ENCODE data around the gene SLC25A24.
"Not testable (repeated sequence)": the region's sequence is repeated elsewhere in the genome, so short reads cannot be mapped to it uniquely, and the experiment has no call there.

The SLC25A24 gene

DNA sequence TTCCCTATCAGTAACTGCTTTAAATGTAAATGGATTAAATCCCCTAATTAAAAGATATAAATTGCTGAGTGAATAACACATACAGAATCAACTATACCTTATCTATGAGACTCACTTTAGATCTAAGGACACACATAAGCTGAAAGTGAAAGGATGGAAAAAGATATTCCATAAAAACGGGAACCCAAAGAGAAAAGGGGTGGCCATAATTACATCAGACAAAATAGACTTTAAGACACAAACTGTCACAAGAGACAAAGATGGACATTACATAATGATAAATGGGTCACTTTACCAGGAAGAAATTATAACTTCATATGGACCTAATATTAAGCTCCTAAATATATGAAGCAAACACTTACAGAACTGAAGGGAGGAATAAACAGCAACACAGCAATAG lies 59.2 kb downstream of the SLC25A24 start:
- no peak for FAIRE-seq
- no peak for DNase-seq (ENCODE audit: low spot score)

DNA sequence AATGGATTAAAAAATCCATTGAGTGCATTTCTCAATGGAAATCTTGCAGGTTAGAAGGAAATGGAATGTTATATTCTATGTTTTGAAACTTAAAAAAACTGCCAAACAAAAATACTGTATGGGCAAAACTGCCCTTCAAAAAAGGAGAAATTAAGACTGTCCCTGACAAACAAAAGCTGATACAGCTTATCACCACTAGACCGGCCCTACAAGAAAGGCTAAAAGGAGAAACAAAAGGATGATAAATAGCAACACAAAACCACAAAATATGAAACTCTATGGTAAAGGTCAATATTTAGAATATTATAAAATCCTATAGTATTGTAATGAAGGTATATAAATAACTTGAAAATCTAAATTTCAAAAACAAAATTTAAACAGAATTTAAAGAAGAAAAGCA lies 60.0 kb downstream of the SLC25A24 start:
- no peak for FAIRE-seq
- no peak for DNase-seq (ENCODE audit: low spot score)

DNA sequence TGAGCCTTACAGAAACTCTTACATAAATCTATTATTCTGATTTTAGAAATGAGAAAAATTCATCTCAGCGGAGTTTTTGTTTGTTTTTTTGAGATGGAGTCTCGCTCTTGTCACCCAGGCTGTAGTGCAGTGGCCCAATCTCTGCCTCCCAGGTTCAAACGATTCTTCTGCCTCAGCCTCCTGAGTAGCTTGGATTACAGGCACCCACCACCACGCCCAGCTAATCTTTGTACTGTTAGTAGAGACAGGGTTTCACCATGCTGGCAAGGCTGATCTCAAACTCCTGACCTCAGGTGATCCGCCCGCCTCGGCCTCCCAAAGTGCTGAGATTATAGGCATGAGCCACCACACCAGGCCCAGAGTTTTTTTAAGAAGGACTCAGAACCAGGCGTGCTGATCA lies 60.6 kb downstream of the SLC25A24 start:
- DNase-seq (ENCODE audit: low spot score); FAIRE-seq: not testable (repeated sequence)

DNA sequence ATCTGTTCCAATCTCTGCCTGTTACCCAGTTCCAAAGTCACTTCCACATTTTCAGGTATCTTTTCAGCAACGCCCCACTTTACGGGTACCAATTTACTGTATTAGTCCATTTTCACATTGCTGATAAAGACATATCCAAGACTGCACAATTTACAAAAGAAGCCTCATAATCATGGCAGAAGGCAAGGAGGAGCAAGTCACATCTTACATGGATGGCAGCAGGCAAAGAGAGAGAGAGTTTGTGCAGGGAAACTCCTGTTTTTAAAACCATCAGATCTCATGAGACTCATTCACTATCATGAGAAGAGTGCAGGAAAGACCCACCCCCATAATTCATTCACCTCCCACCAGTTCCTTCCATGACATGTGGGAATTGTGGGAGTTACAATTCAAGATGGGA lies 67.0 kb downstream of the SLC25A24 start:
- not testable (repeated sequence) for DNase-seq (ENCODE audit: low spot score); FAIRE-seq

DNA sequence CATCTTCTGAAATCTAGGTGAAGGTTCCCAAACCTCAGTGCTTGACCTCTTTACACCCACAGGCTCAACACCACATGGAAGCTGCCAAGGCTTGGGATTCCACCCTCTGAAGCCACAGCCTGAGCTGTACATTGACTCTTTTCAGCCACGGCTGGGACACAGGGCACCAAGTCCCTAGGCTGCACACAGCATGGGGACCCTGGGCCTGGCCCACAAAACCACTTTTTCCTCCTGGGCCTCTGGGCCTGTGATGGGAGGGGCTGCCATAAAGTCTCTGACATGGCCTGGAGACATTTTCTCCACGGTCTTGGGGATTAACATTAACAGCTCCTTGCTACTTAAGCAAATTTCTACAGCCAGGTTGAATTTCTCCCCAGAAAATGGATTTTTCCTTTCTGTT lies 67.8 kb downstream of the SLC25A24 start:
- FAIRE-seq; DNase-seq (ENCODE audit: low spot score): not testable (repeated sequence)

DNA sequence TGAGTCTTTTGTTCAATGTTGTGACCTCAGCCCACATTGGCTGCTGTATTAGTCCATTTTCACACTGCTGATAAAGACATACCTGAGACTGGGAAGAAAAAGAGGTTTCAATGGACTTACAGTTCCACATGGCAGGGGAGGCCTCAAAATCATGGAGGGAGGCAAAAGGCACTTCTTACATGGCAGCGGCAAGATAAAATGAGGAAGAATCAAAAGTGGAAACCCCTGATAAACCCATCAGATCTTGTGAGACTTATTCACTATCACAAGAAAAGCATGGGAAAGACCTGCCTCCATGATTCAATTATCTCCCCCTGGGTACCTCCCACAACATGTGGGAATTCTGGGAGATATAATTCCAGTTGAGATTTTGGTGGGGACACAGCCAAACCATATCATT lies 68.9 kb downstream of the SLC25A24 start:
- not testable (repeated sequence) for DNase-seq (ENCODE audit: low spot score); FAIRE-seq

DNA sequence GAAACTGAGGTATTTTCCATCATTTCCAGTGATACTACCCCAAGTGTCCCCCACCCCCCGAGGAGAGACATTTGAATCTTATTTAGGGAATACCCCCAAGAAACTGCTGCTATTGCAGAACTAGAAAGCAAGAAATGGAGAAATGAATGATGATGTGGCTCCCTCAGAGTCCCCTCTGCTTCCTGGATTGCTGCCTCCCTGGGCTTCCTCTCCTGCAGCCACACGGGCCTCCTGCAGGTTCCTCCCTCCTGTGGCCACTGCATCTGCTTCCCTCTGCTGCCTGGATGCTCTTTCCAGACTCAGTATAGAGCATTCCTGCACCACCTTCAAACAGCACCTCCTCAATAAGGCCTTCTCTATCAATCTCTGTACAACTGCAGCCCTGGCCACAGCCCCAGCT lies 69.3 kb downstream of the SLC25A24 start:
- FAIRE-seq = no peak
- DNase-seq (ENCODE audit: low spot score) = no peak

DNA sequence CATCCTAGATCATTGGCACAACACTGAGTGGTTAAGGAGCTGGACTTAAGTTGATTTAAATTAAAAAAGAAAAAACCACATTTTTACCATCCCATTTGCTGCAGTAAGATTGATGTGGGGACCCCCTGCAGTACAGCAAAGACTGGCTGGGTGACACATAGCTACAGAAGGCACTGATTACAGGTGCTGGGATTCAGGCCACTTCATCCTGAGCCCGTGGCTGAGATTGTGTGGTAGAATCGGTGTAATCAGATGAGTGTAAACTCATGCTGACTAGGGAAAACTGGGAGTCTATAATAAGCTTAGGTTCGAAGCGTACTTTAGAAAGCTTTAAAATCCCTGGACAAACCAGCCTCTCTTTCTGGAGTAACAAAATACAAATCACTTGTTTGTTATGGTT lies 70.1 kb downstream of the SLC25A24 start:
- no peak for DNase-seq (ENCODE audit: low spot score)

DNA sequence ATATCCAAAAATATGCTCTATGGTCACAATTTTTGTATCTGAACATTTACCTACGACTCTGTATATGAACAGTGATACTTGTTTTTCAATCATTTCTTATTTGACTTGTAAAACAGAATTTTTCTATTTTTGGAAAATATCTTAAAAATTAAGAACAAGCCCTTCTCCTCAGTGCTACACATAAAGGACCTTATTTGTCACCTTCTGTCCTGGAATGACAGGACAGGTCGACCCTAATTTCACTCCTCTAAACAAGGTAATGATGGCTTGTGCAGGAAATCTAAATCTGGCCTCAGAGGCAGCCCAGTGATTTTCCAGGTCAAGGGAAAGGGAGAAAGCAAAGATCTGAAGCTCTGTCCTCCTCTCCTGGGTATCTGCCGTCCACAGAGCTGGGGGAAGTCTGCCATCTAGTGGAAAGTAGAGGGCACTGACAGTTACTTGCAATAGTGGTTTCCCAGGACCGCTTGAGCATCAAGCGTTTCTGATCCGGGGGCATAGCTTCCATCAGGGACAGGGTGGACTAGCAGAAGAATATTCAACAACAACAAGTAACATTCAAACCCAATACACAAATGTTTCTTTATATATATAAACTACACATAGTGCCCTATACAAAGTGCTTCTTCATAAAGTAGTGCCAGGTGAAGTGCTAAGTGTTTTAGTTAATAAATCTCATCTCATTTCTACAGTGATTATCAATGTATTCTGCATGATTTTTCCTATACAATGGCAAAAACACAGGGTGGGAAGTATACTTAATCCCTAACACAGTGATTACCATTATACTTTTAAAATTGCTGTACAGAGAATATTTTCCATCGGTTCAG lies 74.6 kb downstream of the SLC25A24 start:
- FAIRE-seq (no peak), DNase-seq (ENCODE audit: low spot score) (peak; percentile 76)

More for the DNA sequence above, 70.1 kb downstream of the SLC25A24 start:
- no peak for FAIRE-seq

DNA sequence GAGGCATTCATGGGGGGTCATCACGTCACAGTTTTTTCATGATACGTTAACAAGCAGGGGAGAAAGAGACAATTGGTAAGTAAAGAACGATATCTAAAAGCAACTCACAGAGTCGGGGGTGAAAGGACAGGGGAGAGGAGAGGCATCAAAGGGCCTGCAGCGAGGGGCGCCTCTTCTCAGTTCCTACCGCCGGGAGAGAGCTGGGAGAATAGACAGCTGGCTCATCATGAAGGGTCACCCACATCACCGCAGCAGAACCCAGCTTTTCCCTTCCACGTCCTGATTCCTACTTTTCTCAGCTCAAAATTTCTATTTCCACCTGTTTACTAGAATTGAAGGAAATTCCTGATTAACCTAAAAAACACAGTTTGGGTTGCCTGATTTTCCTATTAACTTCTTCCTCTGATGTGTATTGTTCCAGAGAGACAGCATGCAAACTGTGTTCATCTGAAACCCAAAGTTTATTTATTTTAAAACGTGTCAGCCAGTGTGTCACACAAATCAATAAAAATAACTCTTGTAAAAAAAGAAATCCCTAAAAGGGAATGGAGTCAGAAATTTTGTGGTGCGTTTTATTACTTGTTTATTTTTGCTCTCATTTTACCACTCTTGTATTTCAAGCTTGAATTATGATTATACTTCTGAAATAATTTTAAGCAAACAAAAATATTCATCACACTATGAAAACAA lies 75.4 kb downstream of the SLC25A24 start:
- FAIRE-seq (no peak), DNase-seq (ENCODE audit: low spot score) (no peak)

DNA sequence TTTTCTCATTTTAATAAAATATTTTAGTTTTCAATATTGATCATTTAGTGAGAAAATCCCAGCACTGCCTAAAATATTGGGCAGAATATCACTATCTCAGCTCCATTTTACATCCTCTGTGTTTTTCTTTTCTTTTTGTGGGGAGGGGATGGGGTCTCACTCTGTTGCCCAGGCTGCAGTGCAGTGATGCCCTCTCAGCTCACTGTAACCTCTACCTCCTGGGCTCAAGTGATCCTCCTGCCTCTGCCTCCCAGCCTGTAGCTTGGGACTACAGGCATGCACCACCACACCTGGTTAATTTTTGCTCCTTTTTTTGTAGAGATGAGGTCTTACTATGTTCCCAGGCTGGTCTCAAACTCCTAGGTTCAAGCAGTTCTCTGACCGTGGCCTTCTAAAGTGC lies 76.1 kb downstream of the SLC25A24 start:
- DNase-seq (ENCODE audit: low spot score) (no peak), FAIRE-seq (no peak)

DNA sequence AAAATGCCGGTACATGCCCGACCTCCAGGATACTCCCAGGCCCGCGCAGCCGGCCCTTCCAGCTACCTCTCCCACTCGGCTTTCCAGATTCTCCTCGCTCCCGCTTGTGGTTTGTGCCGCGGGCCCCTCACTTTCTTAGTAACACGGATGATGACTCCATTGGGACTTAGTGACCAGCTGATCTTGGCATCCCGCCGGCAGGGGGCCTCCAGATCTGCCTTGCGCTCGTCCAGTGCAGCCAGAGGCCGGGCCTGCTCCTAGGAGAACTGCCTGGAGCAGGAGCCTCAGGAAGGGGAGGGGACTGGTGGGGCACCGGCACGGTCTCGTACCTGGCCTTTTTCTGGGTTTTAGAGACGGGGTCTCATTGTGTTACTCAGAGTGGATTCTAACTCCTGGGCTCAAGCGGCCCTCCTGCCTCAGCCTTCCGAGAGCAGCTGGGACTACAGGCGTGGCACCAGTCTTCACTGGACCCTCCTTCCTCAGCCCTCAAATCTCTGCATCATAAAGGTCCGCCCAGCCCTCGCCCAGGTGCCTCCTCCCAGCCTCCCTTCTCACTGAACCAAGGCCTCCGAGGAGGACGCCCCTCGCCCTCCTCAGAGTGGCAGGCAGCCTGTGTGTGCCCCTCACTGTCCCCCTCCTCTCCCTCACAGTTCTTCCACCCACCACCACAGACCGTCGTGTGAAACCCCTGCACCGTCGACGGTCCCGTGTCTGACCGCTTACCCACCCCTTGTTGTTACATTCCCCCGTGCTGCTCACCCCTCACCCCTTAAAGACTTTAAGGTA lies 78.6 kb downstream of the SLC25A24 start:
- DNase-seq (ENCODE audit: low spot score) (no peak), FAIRE-seq (no peak)

DNA sequence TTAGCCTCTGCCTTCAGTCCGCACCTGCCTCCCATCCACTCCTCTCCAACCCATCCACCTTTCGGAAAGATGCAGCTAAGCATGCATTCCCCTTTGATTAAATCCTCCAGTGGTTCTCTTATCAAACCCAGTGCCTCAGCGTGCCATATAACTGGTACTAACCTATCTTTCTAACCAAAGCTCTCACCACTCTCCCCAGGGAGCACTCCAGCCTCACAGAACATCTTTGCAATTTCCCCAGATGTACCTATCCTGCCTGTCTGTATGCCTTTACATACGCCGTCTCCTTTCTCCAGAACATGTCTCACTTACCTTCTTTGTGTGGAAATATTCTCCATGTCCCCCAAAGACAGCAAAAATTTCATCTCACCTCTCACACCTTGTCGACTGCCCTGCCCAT lies 80.0 kb downstream of the SLC25A24 start:
- no peak for FAIRE-seq
- DNase-seq (ENCODE audit: low spot score) = no peak

DNA sequence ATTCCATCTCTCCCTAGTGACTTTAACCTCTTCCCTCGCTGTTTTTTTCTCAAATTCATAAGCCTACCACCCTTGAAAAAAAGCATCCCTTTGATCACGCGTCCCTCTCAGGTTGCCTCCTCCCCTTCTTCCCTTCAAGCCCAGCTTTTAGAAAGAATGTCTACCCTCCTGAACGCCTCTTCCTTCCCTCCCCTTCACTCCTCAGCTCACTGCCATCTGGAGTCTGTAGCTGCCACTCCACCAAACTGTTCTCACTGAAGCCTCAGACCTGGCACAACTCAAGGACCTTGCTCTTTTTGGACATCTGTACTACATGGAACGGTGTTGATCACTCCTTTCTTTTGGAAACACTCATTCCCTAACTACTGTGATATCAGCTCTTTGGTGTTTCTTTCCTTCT lies 80.6 kb downstream of the SLC25A24 start:
- DNase-seq (ENCODE audit: low spot score) (no peak), FAIRE-seq (no peak)

DNA sequence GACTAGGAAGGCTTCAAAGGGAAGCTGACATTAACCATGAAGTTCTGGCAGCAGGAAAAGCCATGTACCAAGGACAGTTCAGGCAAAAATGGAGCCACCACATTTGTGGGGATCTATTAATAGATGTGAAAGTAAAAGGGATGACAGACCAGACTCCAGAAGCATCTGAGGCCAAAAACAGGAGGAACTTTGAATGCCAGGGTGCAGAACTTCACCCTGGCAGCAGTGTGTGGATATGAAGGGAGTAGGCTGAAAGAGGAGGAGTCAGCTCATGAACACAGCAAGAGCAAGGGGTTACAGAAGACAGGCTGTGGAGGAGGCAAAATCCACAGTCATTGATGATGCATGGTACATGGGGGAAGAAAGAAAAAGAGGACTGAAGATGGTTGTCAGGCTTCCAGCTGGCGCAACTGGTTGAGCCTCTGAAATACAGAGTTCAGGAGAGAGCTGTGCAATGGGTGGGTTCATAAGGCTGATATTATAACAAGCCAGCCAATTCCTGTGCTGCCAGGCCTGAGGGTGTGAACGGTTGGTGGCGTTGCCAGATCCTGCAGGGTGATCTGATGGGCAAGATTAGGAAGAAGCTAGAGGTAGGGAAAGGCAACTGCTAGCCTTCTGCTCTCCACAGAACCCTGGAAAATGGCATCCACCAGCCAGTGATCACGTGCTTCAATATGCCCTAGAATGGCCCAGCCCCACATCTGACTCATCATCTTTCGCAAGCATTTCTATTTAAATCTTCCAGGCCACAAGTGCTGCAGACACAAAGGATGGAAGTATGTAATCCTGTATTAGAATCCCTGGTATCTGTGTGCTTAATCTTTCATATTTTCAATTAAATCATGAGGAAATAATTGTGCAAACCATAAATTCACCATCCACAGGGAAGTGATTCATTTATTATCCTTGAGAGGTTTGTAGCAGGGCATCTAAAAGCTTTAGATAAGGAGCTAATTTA lies 81.9 kb downstream of the SLC25A24 start:
- peak; percentile 63 for DNase-seq (ENCODE audit: low spot score)
- FAIRE-seq = no peak

DNA sequence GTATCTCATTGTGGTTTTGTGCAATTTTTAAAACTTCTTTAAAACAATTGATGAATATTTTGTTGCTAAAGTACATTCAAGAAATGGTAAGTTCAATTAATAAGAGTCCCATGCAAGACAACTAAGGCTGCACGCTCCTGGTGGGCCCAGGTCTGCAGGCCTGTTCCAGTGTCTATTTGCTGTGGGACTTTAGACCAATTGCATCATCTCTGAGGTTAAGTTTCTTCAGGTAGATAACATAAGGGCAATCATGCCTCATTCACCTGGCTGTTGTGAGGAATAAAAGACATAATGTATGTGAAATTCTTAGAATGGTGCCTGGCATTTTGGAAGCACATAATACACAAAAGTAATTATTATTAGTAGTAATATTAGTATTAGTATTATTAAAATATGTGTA lies 82.9 kb downstream of the SLC25A24 start:
- FAIRE-seq (no peak), DNase-seq (ENCODE audit: low spot score) (no peak)

DNA sequence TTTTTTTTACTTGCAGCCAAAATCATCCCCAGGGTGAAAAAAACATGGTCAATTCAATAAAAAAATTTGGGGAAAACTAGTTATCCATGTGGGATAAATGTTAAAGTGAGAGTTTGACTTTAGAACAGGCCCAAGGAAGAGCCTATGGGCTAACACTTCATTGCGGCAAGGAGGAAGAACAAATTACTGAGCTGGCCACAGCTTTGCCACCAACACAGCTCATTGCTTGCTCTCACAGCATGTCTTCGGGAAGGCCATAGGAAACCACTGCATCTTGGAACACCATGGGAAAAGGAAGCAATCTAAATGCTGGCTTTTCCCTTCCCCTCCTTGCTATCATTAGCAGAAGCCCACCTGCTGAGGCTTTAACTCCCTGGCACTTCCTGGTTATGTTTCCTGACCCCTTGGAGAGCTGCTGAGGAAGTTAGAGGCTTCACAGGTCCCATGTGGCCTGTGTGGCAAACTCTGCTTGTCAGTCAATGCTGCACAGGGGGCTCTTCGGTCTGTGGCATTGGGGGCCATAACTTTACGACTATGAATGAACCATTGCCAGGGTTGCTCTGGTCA lies 86.0 kb downstream of the SLC25A24 start:
- DNase-seq (ENCODE audit: low spot score) (no peak), FAIRE-seq (no peak)

DNA sequence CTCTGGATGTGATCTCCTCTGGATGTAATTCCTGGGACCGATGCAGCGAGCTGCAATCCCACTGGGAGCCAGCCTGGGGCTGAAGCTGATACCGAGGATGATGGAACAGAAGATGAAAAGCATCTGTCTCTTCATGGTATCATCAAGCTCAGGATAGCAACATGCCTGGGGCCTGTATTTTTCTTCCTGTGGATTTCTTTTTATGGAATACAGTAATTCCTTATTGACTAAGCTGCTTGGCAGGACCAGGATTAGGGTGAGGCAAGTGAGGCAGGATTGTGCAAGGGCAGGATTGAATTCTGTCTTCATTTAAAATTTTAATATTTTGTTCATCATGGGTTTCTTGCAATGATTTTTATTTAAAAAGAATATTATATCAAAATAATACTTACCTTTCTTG lies 86.6 kb downstream of the SLC25A24 start:
- no peak for FAIRE-seq

DNA sequence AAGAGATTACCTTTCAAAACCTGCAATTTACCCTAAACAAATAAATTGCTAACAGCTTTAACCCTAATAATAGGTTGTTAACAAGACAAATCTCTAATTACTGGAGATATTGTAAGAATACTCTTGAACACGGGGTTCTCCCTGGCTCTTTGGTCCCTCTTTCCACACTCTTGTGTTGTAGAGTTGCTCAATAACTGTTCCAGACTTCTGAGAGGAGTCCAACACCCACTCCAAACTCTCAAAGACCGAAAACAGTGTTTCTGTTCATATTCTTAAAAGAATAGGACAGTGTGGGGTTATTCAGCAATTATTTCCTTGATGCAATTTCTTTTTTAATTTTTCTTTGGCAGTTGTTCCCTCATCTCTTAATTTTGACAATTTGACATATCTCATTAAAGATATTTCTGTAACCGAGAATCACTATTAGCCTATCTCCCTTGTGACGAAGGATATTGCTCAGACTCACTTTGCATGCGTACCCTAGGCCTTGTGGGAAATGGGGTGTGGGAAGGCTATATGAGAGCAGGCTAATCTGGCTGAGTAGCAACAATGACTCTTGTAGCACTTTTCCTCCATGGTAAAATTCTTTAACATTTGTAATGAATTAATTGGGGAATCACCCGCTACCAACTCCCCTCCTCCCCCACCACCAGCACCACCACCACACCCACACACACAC lies 90.7 kb downstream of the SLC25A24 start:
- FAIRE-seq = no peak

More for the DNA sequence above, 86.6 kb downstream of the SLC25A24 start:
- DNase-seq (ENCODE audit: low spot score) = no peak

DNA sequence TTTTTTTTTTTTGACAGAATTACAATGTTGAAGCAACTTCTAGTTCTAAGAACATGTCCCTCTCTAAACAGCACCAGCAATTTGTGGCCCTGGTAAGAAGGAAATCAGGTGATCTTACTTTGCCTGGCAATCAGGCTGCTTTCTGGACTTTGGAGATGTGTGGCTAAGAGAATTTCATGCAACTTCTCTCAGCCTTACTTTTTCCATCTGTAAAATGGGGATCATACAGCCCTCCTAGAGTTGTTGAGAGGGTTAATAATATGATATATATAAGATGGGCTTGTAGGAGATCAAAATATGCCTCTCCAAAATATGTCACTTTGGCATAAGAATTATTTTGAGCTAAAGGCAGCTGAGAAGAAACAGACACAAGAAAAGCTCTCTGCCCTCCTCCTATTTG lies 92.0 kb downstream of the SLC25A24 start:
- FAIRE-seq (no peak), DNase-seq (ENCODE audit: low spot score) (no peak)

More for the DNA sequence above, 90.7 kb downstream of the SLC25A24 start:
- no peak for DNase-seq (ENCODE audit: low spot score)

Measured in urothelium cell line (cell line).